MCF 10A (cell line): ENCODE measurements around the gene SECTM1. TPM values are rescaled to one million over a fixed set of nuclear protein-coding genes. Genes with fewer than 3 reads are reported as not detected.

Experiments used
- BruUV-seq: library from RNA; stranded (reverse); fragments of 400-500 nt; replicated peaks from 2 replicates; lab custom pipeline; 2021; lab: Mats Ljungman, UMichigan
- CTCF ChIA-PET: fragments of 300-600 bp; sonication (Branson Sonifier 250); formaldehyde crosslinking; extraction: SDS; loops from one replicate; lab custom pipeline; 2021; ENCODE audit warnings: antibody characterized with exemption, inconsistent platforms; lab: Yijun Ruan, JAX
- POLR2A ChIA-PET: fragments of 300-600, 350-650 bp; sonication (Branson Sonifier 250); formaldehyde crosslinking; extraction: SDS; loops from one replicate; lab custom pipeline; 2020; ENCODE audit warnings: antibody characterized with exemption, inconsistent platforms; lab: Yijun Ruan, JAX
- DNase-seq: peaks from one replicate; pipeline ENCODE4 v3.0.0-alpha.2; 2018; ENCODE audit not compliant: unreplicated experiment
- H3K27ac Mint-ChIP-seq: one replicate; pipeline ENCODE4 v1.8.0; 2022; ENCODE audit warnings: mild to moderate bottlenecking, low read depth, mixed read lengths; ENCODE audit not compliant: unreplicated experiment
- H3K27me3 Mint-ChIP-seq: one replicate; pipeline ENCODE4 v1.8.0; 2022; ENCODE audit warnings: mixed read lengths; ENCODE audit not compliant: insufficient read depth, unreplicated experiment
- H3K36me3 Mint-ChIP-seq: one replicate; pipeline ENCODE4 v1.8.0; 2022; ENCODE audit warnings: mild to moderate bottlenecking, moderate library complexity, mixed read lengths; ENCODE audit not compliant: insufficient read depth, unreplicated experiment
- H3K4me1 Mint-ChIP-seq: one replicate; pipeline ENCODE4 v1.8.0; 2022; ENCODE audit warnings: mixed read lengths; ENCODE audit not compliant: insufficient read depth, unreplicated experiment
- H3K4me3 Mint-ChIP-seq: one replicate; pipeline ENCODE4 v1.8.0; 2022; ENCODE audit warnings: mild to moderate bottlenecking, moderate library complexity, mixed read lengths; ENCODE audit not compliant: unreplicated experiment
- H3K9me3 Mint-ChIP-seq: one replicate; pipeline ENCODE4 v1.8.0; 2022; ENCODE audit warnings: mixed read lengths; ENCODE audit not compliant: unreplicated experiment
- intact Hi-C: fragments of 100-400 bp; cut with micrococcal nuclease; formaldehyde crosslinking; loops from 2 replicates; pipeline ENCODE4 v1.14.1; 2022
- total RNA-seq: library from RNA; stranded (reverse); gene quantifications from 2 replicates; pipeline ENCODE4 v1.2.3, GENCODE V29; 2022
- TF ChIP-seq, protein P1 (sequence below): fragments of 200-600 bp; IDR thresholded peaks from one replicate; pipeline ENCODE4 v1.8.0; 2022; ENCODE audit warnings: antibody characterized with exemption, mild to moderate bottlenecking; ENCODE audit not compliant: unreplicated experiment

Gene SECTM1
- total RNA-seq, 1 experiment from 2014 or later: 13.4 TPM

DNA sequence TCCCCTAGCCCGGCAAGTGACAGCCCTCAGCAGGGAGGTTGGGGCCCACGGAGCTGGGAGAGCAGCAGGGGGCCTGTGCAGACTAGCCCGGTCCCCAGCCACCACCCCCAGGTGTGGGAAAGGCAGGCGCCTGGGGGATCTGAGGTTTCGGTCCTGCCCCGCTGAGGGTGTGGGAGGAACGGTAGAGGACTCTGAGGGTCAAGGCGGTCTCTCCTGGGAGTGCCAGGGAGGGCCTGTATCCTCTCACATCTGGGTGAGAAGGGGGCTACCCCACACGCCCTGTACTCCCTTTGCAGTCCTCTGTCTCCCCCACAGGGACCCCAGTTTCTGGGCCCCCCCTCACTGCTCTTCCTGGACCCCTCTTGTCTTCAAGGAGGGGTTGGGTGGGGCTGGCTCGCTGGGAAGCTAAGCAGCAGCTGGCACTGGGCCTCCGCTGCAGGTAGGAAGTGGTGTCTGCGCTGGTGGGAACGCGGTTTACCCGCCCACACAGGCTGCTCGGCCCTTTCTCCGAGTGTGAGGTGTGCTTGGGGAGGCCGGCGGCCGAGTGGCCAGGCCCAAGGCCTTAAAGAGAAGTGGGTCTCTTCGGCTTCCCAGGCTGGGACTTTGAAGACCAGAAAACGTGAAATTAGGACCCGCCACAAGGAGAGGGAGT is 31.5 kb downstream of the SECTM1 start:
- H3K9me3 Mint-ChIP-seq: no peaks in the 10 kb centered on the region
- no peak overlapping the region for H3K27ac Mint-ChIP-seq
- TF ChIP-seq, protein P1, sequence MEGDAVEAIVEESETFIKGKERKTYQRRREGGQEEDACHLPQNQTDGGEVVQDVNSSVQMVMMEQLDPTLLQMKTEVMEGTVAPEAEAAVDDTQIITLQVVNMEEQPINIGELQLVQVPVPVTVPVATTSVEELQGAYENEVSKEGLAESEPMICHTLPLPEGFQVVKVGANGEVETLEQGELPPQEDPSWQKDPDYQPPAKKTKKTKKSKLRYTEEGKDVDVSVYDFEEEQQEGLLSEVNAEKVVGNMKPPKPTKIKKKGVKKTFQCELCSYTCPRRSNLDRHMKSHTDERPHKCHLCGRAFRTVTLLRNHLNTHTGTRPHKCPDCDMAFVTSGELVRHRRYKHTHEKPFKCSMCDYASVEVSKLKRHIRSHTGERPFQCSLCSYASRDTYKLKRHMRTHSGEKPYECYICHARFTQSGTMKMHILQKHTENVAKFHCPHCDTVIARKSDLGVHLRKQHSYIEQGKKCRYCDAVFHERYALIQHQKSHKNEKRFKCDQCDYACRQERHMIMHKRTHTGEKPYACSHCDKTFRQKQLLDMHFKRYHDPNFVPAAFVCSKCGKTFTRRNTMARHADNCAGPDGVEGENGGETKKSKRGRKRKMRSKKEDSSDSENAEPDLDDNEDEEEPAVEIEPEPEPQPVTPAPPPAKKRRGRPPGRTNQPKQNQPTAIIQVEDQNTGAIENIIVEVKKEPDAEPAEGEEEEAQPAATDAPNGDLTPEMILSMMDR: no peak
- H3K36me3 Mint-ChIP-seq: no peaks in the 10 kb centered on the region
- no peak for DNase-seq
- intact Hi-C loops: no loop called here
- H3K27me3 Mint-ChIP-seq: no peaks in the 10 kb centered on the region
- H3K4me1 Mint-ChIP-seq: peaks cover 33% of the 10 kb centered on the region
- no peak overlapping the region for H3K4me3 Mint-ChIP-seq
- CTCF ChIA-PET: interaction anchor here (0.6 to 1.4 kb wide), 4 partner anchors 36 to 691 kb away, joined by 3 to 5 read pairs (median 4); no protein-coding TSS in a partner anchor
- no TSS peak for BruUV-seq
- POLR2A ChIA-PET: interaction anchor here (1.0 kb wide), 1 partner anchor 28 kb away, joined by 3 read pairs; the partner anchor contains the start of gene CSNK1D

DNA sequence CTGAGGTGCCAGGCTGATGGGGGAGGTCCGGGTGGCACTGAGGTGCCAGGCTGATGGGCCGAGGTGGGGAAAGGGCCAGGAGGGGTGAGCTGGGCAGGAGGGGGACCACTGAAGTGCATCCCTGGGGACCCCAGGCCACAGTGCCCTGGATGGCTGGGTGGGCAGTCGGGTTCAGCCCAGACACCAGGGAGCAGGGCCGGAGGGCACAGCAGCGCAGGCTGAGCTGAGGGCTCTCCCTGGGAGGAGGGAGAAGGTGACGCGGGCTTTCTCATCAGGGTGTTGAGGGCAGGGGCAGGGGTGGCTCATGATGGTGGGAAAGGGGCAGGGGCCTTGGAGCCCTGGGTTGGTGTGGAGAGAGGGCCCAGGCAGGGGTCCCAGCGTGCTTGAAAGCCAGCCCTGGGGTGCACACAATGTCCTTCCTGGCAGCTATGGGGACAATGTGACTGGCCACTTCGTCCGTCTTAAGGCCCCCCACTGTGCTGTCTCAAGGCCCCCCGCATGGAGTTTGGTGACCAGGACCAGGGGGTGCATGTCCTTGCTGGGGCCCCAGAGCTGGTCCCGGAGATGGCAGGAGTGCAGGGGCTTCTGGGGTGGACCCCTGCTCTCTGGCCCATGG is 32.2 kb downstream of the SECTM1 start:
- TF ChIP-seq, protein P1: no peak
- no peak overlapping the region for H3K27ac Mint-ChIP-seq
- H3K9me3 Mint-ChIP-seq: no peaks in the 10 kb centered on the region
- H3K4me1 Mint-ChIP-seq: peaks cover 39% of the 10 kb centered on the region
- CTCF ChIA-PET: interaction anchor here (0.6 to 1.4 kb wide), 5 partner anchors 32 to 691 kb away, joined by 3 to 6 read pairs (median 4); partner anchors contain the start of gene SECTM1
- DNase-seq: no peak
- H3K4me3 Mint-ChIP-seq: no peak overlapping the region
- POLR2A ChIA-PET: interaction anchor here (0.7 to 1.7 kb wide), 6 partner anchors 9 to 66 kb away, joined by 3 to 8 read pairs (median 4); partner anchors contain the start of gene CSNK1D
- intact Hi-C loops: no loop called here
- BruUV-seq: no TSS peak
- no peaks in the 10 kb centered on the region for H3K36me3 Mint-ChIP-seq
- no peaks in the 10 kb centered on the region for H3K27me3 Mint-ChIP-seq

DNA sequence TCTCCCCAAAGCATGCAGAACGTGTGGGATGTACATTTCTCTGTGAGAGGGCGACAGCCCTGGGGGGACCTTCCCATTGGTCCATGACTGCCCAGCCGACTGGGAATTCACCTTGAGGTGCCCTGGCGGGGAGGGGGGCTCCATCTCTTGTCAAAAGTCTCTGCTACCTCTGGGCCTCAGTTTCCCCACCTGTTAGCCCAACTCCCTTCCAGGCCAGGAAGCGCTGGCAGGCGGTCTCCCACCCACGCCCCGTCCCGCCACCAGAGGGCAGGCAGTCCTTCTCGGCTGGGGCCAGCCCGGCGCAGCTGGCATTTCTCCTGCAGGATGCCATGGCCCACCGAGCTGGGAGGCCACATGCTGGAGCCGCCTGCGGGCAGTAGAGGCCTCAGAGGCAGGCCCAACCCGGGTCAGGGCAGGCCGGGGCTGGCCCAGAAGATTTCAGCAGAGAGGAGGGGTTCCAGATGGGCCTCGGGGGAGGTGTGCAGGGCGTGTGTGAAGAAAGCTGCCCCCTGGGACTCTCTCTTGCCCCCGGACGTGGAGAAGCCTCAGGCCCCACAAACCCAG is 32.8 kb downstream of the SECTM1 start:
- DNase-seq: peak; percentile 71
- Mint-ChIP-seq H3K4me3 (no peak overlapping the region), H3K27me3 (no peaks in the 10 kb centered on the region), H3K36me3 (no peaks in the 10 kb centered on the region), H3K9me3 (no peaks in the 10 kb centered on the region), H3K27ac (no peak overlapping the region), H3K4me1 (peaks cover 40% of the 10 kb centered on the region)
- BruUV-seq: no TSS peak
- ChIA-PET CTCF (interaction anchor here (0.7 to 1.4 kb wide), 5 partner anchors 17 to 473 kb away, joined by 3 to 6 read pairs (median 5); partner anchors contain the start of genes CD7 and SECTM1), POLR2A (interaction anchor here (0.7 to 1.7 kb wide), 8 partner anchors 8 to 65 kb away, joined by 3 to 8 read pairs (median 4); partner anchors contain the start of gene CSNK1D)
- intact Hi-C loops: no loop called here
- TF ChIP-seq, protein P1: peak; percentile 62
